Spleen (tissue), 11 donors: ENCODE results near the gene TAF8. TPM values are rescaled to one million over a fixed set of nuclear protein-coding genes. Genes with fewer than 3 reads are reported as not detected.
A peak's percentile ranks its signal among the peaks of the same experiment; 100 is the strongest.

Experiments
- DNase-seq: peaks from one replicate; pipeline ENCODE4 v3.0.0-alpha.2; 2020
- H3K27ac ChIP-seq, 8 donors: fragments of 200-600 bp; sonication (generic) in 7 of 8; 1 replicate in 4 of 8; 2 replicates in 4 of 8; pipeline versions ENCODE4 v1.5.0 to v1.8.0; 2016 to 2021; ENCODE audit warnings: inconsistent platforms in 4 of 8, mild to moderate bottlenecking in 4 of 8, moderate library complexity in 1 of 8
- H3K27me3 ChIP-seq, 7 donors: fragments of 200-600 bp; sonication (generic) in 6 of 7; replicated peaks in 1 of 7; 1 replicate in 4 of 7; 2 replicates in 3 of 7; pipeline versions ENCODE4 v1.5.0 to v1.8.0; 2016 to 2021; ENCODE audit warnings: inconsistent platforms in 3 of 7, mild to moderate bottlenecking in 1 of 7
- H3K36me3 ChIP-seq, 6 donors: fragments of 200-600 bp; sonication (generic) in 5 of 6; 1 replicate in 4 of 6; 2 replicates in 2 of 6; pipeline versions ENCODE4 v1.5.0 to v1.8.0; 2016 to 2021; ENCODE audit warnings: inconsistent platforms in 2 of 6
- H3K4me1 ChIP-seq, 6 donors: fragments of 200-600 bp; sonication (generic) in 5 of 6; 1 replicate in 3 of 6; 2 replicates in 3 of 6; pipeline versions ENCODE4 v1.5.0 to v1.8.0; 2016 to 2021; ENCODE audit warnings: inconsistent platforms in 3 of 6
- H3K4me3 ChIP-seq, 8 donors: fragments of 200-600 bp; sonication (generic) in 7 of 8; 1 replicate in 4 of 8; 2 replicates in 4 of 8; pipeline versions ENCODE4 v1.5.0 to v1.8.0; 2016 to 2021; ENCODE audit warnings: inconsistent platforms in 4 of 8, mild to moderate bottlenecking in 4 of 8, moderate library complexity in 2 of 8
- H3K9me3 ChIP-seq, 8 donors: fragments of 200-600 bp; sonication (generic) in 7 of 8; 1 replicate in 4 of 8; 2 replicates in 4 of 8; pipeline versions ENCODE4 v1.5.0 to v1.8.0; 2016 to 2021; ENCODE audit warnings: inconsistent platforms in 4 of 8
- POLR2A ChIP-seq, 3 donors: fragments of 450-650 bp; IDR thresholded peaks; one replicate each; pipeline ENCODE4 v1.5.1; 2017; ENCODE audit warnings: antibody characterized with exemption in 3 of 3, mild to moderate bottlenecking in 1 of 3
- POLR2AphosphoS5 ChIP-seq, 3 donors: sonication (generic); formaldehyde crosslinking; IDR thresholded peaks; one replicate each; pipeline ENCODE4 v1.5.1; 2017; ENCODE audit warnings: antibody characterized with exemption in 3 of 3
- WGBS, 5 donors: extraction: QIAGEN DNeasy Blood & Tissue Kit in 3 of 5; methylation state at CpG; one replicate each; pipeline versions ENCODE4 v1.1.5 to v1.1.7; 2013 to 2018; 5-methylcytosine and 5-hydroxymethylcytosine counted together
- intact Hi-C: fragments of 100-400 bp; cut with DNase I; formaldehyde crosslinking; loops from one replicate; pipeline ENCODE4 v1.15.0; 2023; ENCODE audit warnings: low total_unique reads
- polyA plus RNA-seq, 3 donors: library from polyadenylated mRNA; stranded (reverse); fragments of 200-250 nt; gene quantifications; one replicate each; pipeline ENCODE4 v1.2.1, GENCODE V29; 2013
- total RNA-seq, 7 donors: library from RNA; depleted of rRNA in 3 of 7; stranded (reverse); fragments of >200 nt in 3 of 7; fragmentation: NEBNext Ultra II Directional in 4 of 7; extraction: Animal tissue kit (Norgen Biotek cat#: 25700) in 4 of 7; gene quantifications; one replicate each; pipeline versions ENCODE4 v1.1.0 to v1.2.1, GENCODE V29; 2016 to 2021
- TF ChIP-seq, protein P1 (sequence below), 11 experiments: fragments of 200-600 bp in 7 of 11; fragments of 450-650 bp in 4 of 11; sonication (generic) in 4 of 11; IDR thresholded peaks in 8 of 11; conservative IDR thresholded peaks in 3 of 11; 1 replicate in 7 of 11; 2 replicates in 4 of 11; pipeline versions ENCODE4 v1.4.0 to v1.8.0; 2016 to 2021; ENCODE audit warnings: antibody characterized with exemption in 11 of 11, inconsistent platforms in 4 of 11, mild to moderate bottlenecking in 1 of 11
- donor health status: healthy with polysubstance abuse.
- donor health status: DM: no; HTN: no; CAD: no; lungs with moderate emphysema.
- donor health status: DM: no; HTN: no; CAD: no.
- donor health status: Bipolar disorder and iron deficiency.
- donor health status: healthy.
- donor health status: DM: no; HTN: no; CAD: no.
- donor health status: DM: yes; HTN: yes; CAD: no.

Gene TAF8
- total and polyA plus RNA-seq, 10 donors, result 8.2 to 56.3 (median 35.4) TPM

- no peak for DNase-seq
- TF ChIP-seq POLR2A (IDR thresholded peaks at IDR 0.05), result no peak
- TF ChIP-seq, protein P1, sequence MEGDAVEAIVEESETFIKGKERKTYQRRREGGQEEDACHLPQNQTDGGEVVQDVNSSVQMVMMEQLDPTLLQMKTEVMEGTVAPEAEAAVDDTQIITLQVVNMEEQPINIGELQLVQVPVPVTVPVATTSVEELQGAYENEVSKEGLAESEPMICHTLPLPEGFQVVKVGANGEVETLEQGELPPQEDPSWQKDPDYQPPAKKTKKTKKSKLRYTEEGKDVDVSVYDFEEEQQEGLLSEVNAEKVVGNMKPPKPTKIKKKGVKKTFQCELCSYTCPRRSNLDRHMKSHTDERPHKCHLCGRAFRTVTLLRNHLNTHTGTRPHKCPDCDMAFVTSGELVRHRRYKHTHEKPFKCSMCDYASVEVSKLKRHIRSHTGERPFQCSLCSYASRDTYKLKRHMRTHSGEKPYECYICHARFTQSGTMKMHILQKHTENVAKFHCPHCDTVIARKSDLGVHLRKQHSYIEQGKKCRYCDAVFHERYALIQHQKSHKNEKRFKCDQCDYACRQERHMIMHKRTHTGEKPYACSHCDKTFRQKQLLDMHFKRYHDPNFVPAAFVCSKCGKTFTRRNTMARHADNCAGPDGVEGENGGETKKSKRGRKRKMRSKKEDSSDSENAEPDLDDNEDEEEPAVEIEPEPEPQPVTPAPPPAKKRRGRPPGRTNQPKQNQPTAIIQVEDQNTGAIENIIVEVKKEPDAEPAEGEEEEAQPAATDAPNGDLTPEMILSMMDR (IDR thresholded peaks at IDR 0.05 in 8 of 11, conservative IDR thresholded peaks at IDR 0.05 in 3 of 11), result no peak
- TF ChIP-seq POLR2AphosphoS5 (IDR thresholded peaks at IDR 0.05), result no peak
- no peaks in the 10 kb centered on the region for H3K36me3 ChIP-seq
- 51 to 84% (median 72%) methylated on average over 12 to 13 of the region's 13 CpGs for WGBS, 5 donors
- no peak overlapping the region for H3K4me3 ChIP-seq
- H3K27me3 ChIP-seq, result peaks cover 0 to 9% (median 3%) of the 10 kb centered on the region in 7 donors
- H3K9me3 ChIP-seq, result no peaks in the 10 kb centered on the region
- intact Hi-C loops, result no loop called here
- peaks cover 5 to 29% (median 12%) of the 10 kb centered on the region in 6 donors for H3K4me1 ChIP-seq
- H3K27ac ChIP-seq, result peak overlapping the region in 2 of 8 donors; percentile 42 to 67
These were observed 49.2 kb downstream of the TAF8 start for GRCh38 chr6:42099340-42100028.

- Histone ChIP-seq H3K4me3 (no peak overlapping the region), H3K27me3 (peaks cover 0 to 17% (median 7%) of the 10 kb centered on the region in 7 donors), H3K4me1 (peaks cover 8 to 36% (median 17%) of the 10 kb centered on the region in 6 donors), H3K36me3 (no peaks in the 10 kb centered on the region), H3K9me3 (no peaks in the 10 kb centered on the region), H3K27ac (peak overlapping the region in 4 of 8 donors; percentile 15 to 67 (median 40))
- no peak for DNase-seq
- intact Hi-C loops, result no loop called here
- WGBS, 5 donors, result 56 to 73% (median 62%) methylated on average over 14 of the region's 14 CpGs
- TF ChIP-seq, protein P1 (IDR thresholded peaks at IDR 0.05 in 8 of 11, conservative IDR thresholded peaks at IDR 0.05 in 3 of 11), result no peak
- no peak for TF ChIP-seq POLR2AphosphoS5 (IDR thresholded peaks at IDR 0.05)
- TF ChIP-seq POLR2A (IDR thresholded peaks at IDR 0.05), result no peak
These were observed 49.9 kb downstream of the TAF8 start for GRCh38 chr6:42100029-42100901.

DNA sequence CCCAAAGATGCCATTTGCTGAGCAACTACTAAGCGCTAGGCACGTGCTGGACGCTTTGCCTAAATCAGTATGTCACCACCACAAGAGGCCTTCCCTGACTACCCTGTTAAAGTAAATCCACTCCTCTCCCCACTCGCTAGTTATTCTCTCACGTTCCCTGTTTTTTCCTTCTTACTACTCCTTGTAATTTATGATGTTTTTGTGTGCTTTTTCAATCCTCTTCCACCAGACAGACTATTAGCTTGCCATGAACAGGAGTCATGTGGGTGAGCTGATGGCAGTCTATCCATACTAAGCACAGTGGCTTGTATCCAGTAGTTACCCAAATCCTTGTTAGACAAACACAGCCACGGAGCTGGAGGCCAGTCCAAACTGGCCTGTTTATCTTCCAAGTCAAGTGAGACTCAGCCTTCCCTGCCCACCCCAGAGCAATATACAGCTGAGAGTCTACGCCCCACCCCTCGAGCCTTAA, 50.9 kb downstream of the TAF8 start:
- Histone ChIP-seq H3K36me3 (no peaks in the 10 kb centered on the region), H3K4me3 (no peak overlapping the region), H3K27me3 (peaks cover 0 to 22% (median 7%) of the 10 kb centered on the region in 7 donors), H3K4me1 (peaks cover 8 to 36% (median 17%) of the 10 kb centered on the region in 6 donors), H3K9me3 (no peaks in the 10 kb centered on the region), H3K27ac (no peak overlapping the region)
- intact Hi-C loops, result no loop called here
- TF ChIP-seq, protein P1 (IDR thresholded peaks at IDR 0.05 in 8 of 11, conservative IDR thresholded peaks at IDR 0.05 in 3 of 11), result no peak
- TF ChIP-seq POLR2A (IDR thresholded peaks at IDR 0.05), result no peak
- TF ChIP-seq POLR2AphosphoS5 (IDR thresholded peaks at IDR 0.05), result no peak
- WGBS, 5 donors, result 92 to 95% (median 95%) methylated on average over 8 of the region's 8 CpGs
- no peak for DNase-seq
